Activated CD8-positive, alpha-beta memory T cell treated with anti-CD3 and anti-CD28 coated beads for 48 hours (primary cell): ENCODE results near the gene WNT6.
"Not testable (repeated sequence)": the region's sequence is repeated elsewhere in the genome, so short reads cannot be mapped to it uniquely, and the experiment has no call there.

ENCODE experiments used
- DNase-seq, 3 experiments: peaks; one replicate each; pipeline ENCODE4 v3.0.0-alpha.2; 2020; ENCODE audit warnings: low read depth in 2 of 3, low spot score in 2 of 3

Gene WNT6

GRCh38 chr2:218830526-218831306 lies 28.9 kb upstream of the WNT6 start:
- no peak for DNase-seq

GRCh38 chr2:218831378-218831990 lies 28.1 kb upstream of the WNT6 start, which contains the start of gene PRKAG3:
PRKAG3 (minus strand) TSS chr2:218831803.
- DNase-seq, result no peak

- DNase-seq, result no peak
Measured at GRCh38 chr2:218832081-218832480, 27.5 kb upstream of the WNT6 start.

- DNase-seq, result no peak
Measured at GRCh38 chr2:218832520-218832919, 27.1 kb upstream of the WNT6 start.

- DNase-seq, result no peak
Measured at GRCh38 chr2:218833023-218833609, 26.5 kb upstream of the WNT6 start.

GRCh38 chr2:218834685-218835084 lies 24.9 kb upstream of the WNT6 start:
- no peak for DNase-seq

- DNase-seq, result no peak
Measured at GRCh38 chr2:218837495-218837894, 22.1 kb upstream of the WNT6 start.

- no peak for DNase-seq
Measured at GRCh38 chr2:218839430-218839829, 20.2 kb upstream of the WNT6 start.

GRCh38 chr2:218839888-218840287 lies 19.7 kb upstream of the WNT6 start:
- no peak for DNase-seq

- DNase-seq, result not testable (repeated sequence)
Measured at GRCh38 chr2:218844334-218844733, 15.3 kb upstream of the WNT6 start.

GRCh38 chr2:218846963-218847362 lies 12.6 kb upstream of the WNT6 start:
- not testable (repeated sequence) for DNase-seq

GRCh38 chr2:218849721-218850120 lies 9.9 kb upstream of the WNT6 start:
- no peak for DNase-seq

GRCh38 chr2:218850796-218851195 lies 8.8 kb upstream of the WNT6 start:
- DNase-seq, result no peak

- no peak for DNase-seq
Measured at GRCh38 chr2:218851286-218851685, 8.3 kb upstream of the WNT6 start.

- DNase-seq, result peak in 2 of 3 experiments; percentile 25 to 54
Measured at GRCh38 chr2:218852911-218853667, 6.5 kb upstream of the WNT6 start.

- DNase-seq, result no peak
Measured at GRCh38 chr2:218853766-218854165, 5.8 kb upstream of the WNT6 start.

GRCh38 chr2:218854860-218855259 lies 4.7 kb upstream of the WNT6 start:
- no peak for DNase-seq

- no peak for DNase-seq
Measured at GRCh38 chr2:218855305-218856166, 4.1 kb upstream of the WNT6 start.

GRCh38 chr2:218856167-218856895 lies 3.3 kb upstream of the WNT6 start:
- no peak for DNase-seq

GRCh38 chr2:218856896-218857243 lies 2.7 kb upstream of the WNT6 start:
- DNase-seq, result no peak
